K562 (cell line): ENCODE measurements around the gene SLC4A5. TPM values are rescaled to one million over a fixed set of nuclear protein-coding genes. Genes with fewer than 3 reads are reported as not detected.

ENCODE experiments used
- ATAC-seq: fragments of 200-7000 bp; cut with Tn5 transposase; 3 replicates; pipeline ENCODE4 v1.9.1; 2020; ENCODE audit warnings: moderate library complexity
- BruUV-seq: library from RNA; stranded (reverse); fragments of 400-500 nt; replicated peaks from 2 replicates; lab custom pipeline; 2021; lab: Mats Ljungman, UMichigan
- CTCF ChIA-PET: fragments of 300-600 bp; formaldehyde crosslinking; extraction: SDS; loops from one replicate; lab custom pipeline; 2021; ENCODE audit warnings: low intra/inter-chr PET ratio; lab: Yijun Ruan, JAX
- POLR2A ChIA-PET: fragments of 300-600, 350-650 bp; sonication (Branson Sonifier 250); formaldehyde crosslinking; extraction: SDS; loops from one replicate; lab custom pipeline; 2021; ENCODE audit warnings: antibody characterized with exemption, inconsistent platforms; lab: Yijun Ruan, JAX
- DNase-seq, 4 experiments: peaks; one replicate each; pipeline versions ENCODE4 v3.0.0 to v3.0.0-alpha.2; 2011 to 2018; ENCODE audit warnings: low spot score in 3 of 4, mixed read lengths in 3 of 4; ENCODE audit errors: extremely low read depth in 1 of 4
- FAIRE-seq: peaks from 2 replicates; lab custom pipeline; 2011; peaks lifted over from hg19 to GRCh38; lab: Jason Lieb, UNC
- H2AFZ ChIP-seq: 2 replicates; pipeline ENCODE4 v1.6.0; 2011; ENCODE audit warnings: low read depth, low read length, control low read depth, inconsistent platforms
- H3K27ac ChIP-seq: fragments of 200-600 bp; 3 replicates; pipeline ENCODE4 v1.8.0; 2011; ENCODE audit warnings: low read depth, mild to moderate bottlenecking, control low read depth, inconsistent platforms, low read length, moderate library complexity, mixed read lengths; ENCODE audit errors: extremely low read depth
- H3K27me3 ChIP-seq, 2 experiments: fragments of 300-600 bp in 1 of 2; 2 replicates in 1 of 2; 3 replicates in 1 of 2; pipeline versions ENCODE4 v1.6.0 to v1.8.0; 2011; ENCODE audit warnings: inconsistent platforms in 2 of 2, low read length in 2 of 2, mild to moderate bottlenecking in 1 of 2, mixed read lengths in 1 of 2, moderate library complexity in 1 of 2; ENCODE audit not compliant: control insufficient read depth in 2 of 2, insufficient read depth in 2 of 2
- H3K36me3 ChIP-seq: fragments of 300-600 bp; 3 replicates; pipeline ENCODE4 v1.8.0; 2011; ENCODE audit warnings: mild to moderate bottlenecking, low read length, inconsistent platforms; ENCODE audit not compliant: control insufficient read depth, insufficient read depth
- H3K4me1 ChIP-seq, 2 experiments: fragments of 200-600 bp in 1 of 2; replicated peaks in 1 of 2; 2 replicates in 1 of 2; 3 replicates in 1 of 2; pipeline versions ENCODE4 v1.5.1 to v1.8.0; 2011; ENCODE audit warnings: inconsistent platforms in 2 of 2, low read length in 2 of 2, mild to moderate bottlenecking in 1 of 2, mixed read lengths in 1 of 2, moderate library complexity in 1 of 2; ENCODE audit not compliant: control insufficient read depth in 2 of 2, insufficient read depth in 2 of 2
- H3K4me2 ChIP-seq: 2 replicates; pipeline ENCODE4 v1.6.1; 2011; ENCODE audit warnings: low read length, control low read depth, inconsistent platforms, mixed read lengths; ENCODE audit not compliant: insufficient read depth
- H3K4me3 ChIP-seq: fragments of 200-600 bp; sonication (generic), shearing (Covaris generic); 2 replicates; pipeline ENCODE4 v1.5.1; 2016; ENCODE audit warnings: control low read depth, inconsistent platforms
- H3K79me2 ChIP-seq: fragments of 200-600 bp; 3 replicates; pipeline ENCODE4 v1.8.0; 2011; ENCODE audit warnings: low read length, inconsistent platforms; ENCODE audit not compliant: control insufficient read depth, insufficient read depth
- H3K9ac ChIP-seq, 2 experiments: 2 replicates each; pipeline versions ENCODE4 v1.6.0 to v1.6.1; 2011; ENCODE audit warnings: low read depth in 2 of 2, low read length in 2 of 2, control low read depth in 1 of 2, inconsistent platforms in 1 of 2, mild to moderate bottlenecking in 1 of 2, mixed read lengths in 1 of 2; ENCODE audit not compliant: insufficient read depth in 1 of 2
- H3K9me1 ChIP-seq: one replicate; pipeline ENCODE4 v1.6.0; 2011; ENCODE audit warnings: inconsistent platforms, mild to moderate bottlenecking, low read length, moderate library complexity; ENCODE audit not compliant: control insufficient read depth, insufficient read depth
- H3K9me3 ChIP-seq: replicated peaks from 2 replicates; pipeline ENCODE4 v1.5.1; 2011; ENCODE audit warnings: low read depth, low read length, inconsistent platforms; ENCODE audit not compliant: control insufficient read depth, insufficient read depth
- H4K20me1 ChIP-seq: replicated peaks from 2 replicates; pipeline ENCODE4 v1.6.1; 2011; ENCODE audit warnings: low read length, inconsistent platforms, mixed read lengths; ENCODE audit not compliant: control insufficient read depth, insufficient read depth
- DIDO1 ChIP-seq: fragments of 450-650 bp; IDR thresholded peaks from 2 replicates; pipeline ENCODE4 v1.6.1; 2016; ENCODE audit warnings: low read depth, missing biosample characterization, missing genetic modification characterization
- PML ChIP-seq: IDR thresholded peaks from 2 replicates; pipeline ENCODE4 v1.6.1; 2012; ENCODE audit warnings: low read length, inconsistent platforms
- POLR3A ChIP-seq: IDR thresholded peaks from 2 replicates; pipeline ENCODE4 v1.6.1; 2011; ENCODE audit warnings: borderline replicate concordance, mild to moderate bottlenecking, moderate library complexity; ENCODE audit not compliant: insufficient read length, insufficient read depth; ENCODE audit errors: extremely low read depth
- STAT5B ChIP-seq: fragments of 250-450 bp; sonication (Bioruptor Pico); IDR thresholded peaks from 2 replicates; pipeline ENCODE4 v1.8.0; 2021; ENCODE audit warnings: mild to moderate bottlenecking, inconsistent platforms
- ZFP1 ChIP-seq: fragments of 450-650 bp; formaldehyde crosslinking; IDR thresholded peaks from 2 replicates; pipeline ENCODE4 v1.4.0; 2020; ENCODE audit warnings: mild to moderate bottlenecking, mixed read lengths
- ZNF121 ChIP-seq: sonication (generic); formaldehyde crosslinking; conservative IDR thresholded peaks from 2 replicates; pipeline ENCODE4 v1.8.0; 2022; ENCODE audit warnings: missing genetic modification reagents
- ZNF23 ChIP-seq: fragments of 250-450 bp; sonication (Bioruptor Pico); IDR thresholded peaks from 2 replicates; pipeline ENCODE4 v1.4.0; 2020; ENCODE audit warnings: mild to moderate bottlenecking
- ZSCAN29 ChIP-seq: fragments of 450-650 bp; IDR thresholded peaks from 2 replicates; pipeline ENCODE4 v1.6.1; 2017
- WGBS: fragments of 100-300 bp; shearing (Covaris generic); methylation state at CpG from one replicate; pipeline ENCODE4 v1.1.6; 2016; ENCODE audit warnings: low coverage, mixed read lengths; ENCODE audit not compliant: insufficient coverage; ENCODE audit errors: missing lambda C conversion rate; 5-methylcytosine and 5-hydroxymethylcytosine counted together
- in situ Hi-C: fragments of 300-500 bp; cut with MboI; formaldehyde crosslinking; loops from 4 replicates; pipeline ENCODE4 v1.15.0; 2018; ENCODE audit warnings: inconsistent platforms, mixed read lengths
- intact Hi-C: fragments of 100-400 bp; cut with micrococcal nuclease; formaldehyde crosslinking; loops from 2 replicates; pipeline ENCODE4 v1.14.2; 2022
- polyA plus RNA-seq, 8 experiments: library from polyadenylated mRNA; depleted of rRNA in 4 of 8; stranded (reverse) in 5 of 8; unstranded in 3 of 8; fragments of >200 nt; fragmentation: Nextera tagmentation in 2 of 8; fragmentation: Illumina TruSeq in 1 of 8; extraction: Ambion mirVana in 2 of 8; extraction: Trizol in 1 of 8; gene quantifications; 2 replicates each; pipeline versions ENCODE4 v1.2.1 to v1.2.3, GENCODE V29; 2011 to 2014; ENCODE audit warnings: inconsistent platforms in 1 of 8, missing spikeins in 1 of 8
- total RNA-seq, 7 experiments: library from RNA; depleted of rRNA in 6 of 7; stranded (reverse); fragments of >200 nt in 6 of 7; fragmentation: Illumina TruSeq in 2 of 7; extraction: Trizol in 2 of 7; gene quantifications; 2 replicates each; pipeline versions ENCODE4 v1.2.1 to v1.2.3, GENCODE V29; 2011 to 2021; ENCODE audit warnings: low replicate concordance in 1 of 7
- TF ChIP-seq, protein P1 (sequence below): fragments of 450-650 bp; formaldehyde crosslinking; IDR thresholded peaks from 2 replicates; pipeline ENCODE4 v1.4.0; 2022; ENCODE audit warnings: missing genetic modification characterization

The SLC4A5 gene
- total and polyA plus RNA-seq, 9 of the 15 experiments (the other 6 are each of a cell fraction or from before 2014, with no cell fraction given), result 0.03 to 0.77 (median 0.14) TPM; not detected in 1

DNA sequence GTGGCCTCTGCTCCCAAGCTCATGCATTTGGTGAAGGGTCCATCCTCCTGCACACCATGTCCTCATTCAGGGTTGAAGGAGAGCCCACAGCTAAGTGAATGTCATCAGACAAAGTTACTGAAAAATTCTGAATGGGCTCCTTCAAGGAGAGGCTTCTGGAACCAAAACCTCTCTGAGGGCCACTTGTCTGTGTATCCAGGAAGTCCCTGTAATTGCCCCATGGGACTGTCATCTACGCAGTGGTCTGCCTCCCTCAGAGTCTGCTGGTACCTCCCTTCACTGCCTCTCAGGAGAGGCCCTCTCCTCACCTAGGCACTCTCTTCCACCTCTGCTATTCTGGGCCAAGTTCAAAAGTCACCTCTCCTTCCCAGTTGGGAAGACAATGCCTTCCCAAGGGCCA is 68.0 kb downstream of the SLC4A5 start:
- no peak for FAIRE-seq
- WGBS, result 0% methylated on average over 1 of the region's 1 CpG
- H3K27ac ChIP-seq, result no peak overlapping the region

More for the DNA sequence above, 68.0 kb downstream of the SLC4A5 start:
- H3K79me2 ChIP-seq, result no peaks in the 10 kb centered on the region
- no peaks in the 10 kb centered on the region for H3K36me3 ChIP-seq
- POLR2A ChIA-PET, result no interaction called here
- H2AFZ ChIP-seq, result no peak overlapping the region
- DNase-seq (no peak), ATAC-seq (no peak)
- H3K4me3 ChIP-seq, result no peak overlapping the region
- TF ChIP-seq DIDO1 (tag), result no peak
- TF ChIP-seq, protein P1, sequence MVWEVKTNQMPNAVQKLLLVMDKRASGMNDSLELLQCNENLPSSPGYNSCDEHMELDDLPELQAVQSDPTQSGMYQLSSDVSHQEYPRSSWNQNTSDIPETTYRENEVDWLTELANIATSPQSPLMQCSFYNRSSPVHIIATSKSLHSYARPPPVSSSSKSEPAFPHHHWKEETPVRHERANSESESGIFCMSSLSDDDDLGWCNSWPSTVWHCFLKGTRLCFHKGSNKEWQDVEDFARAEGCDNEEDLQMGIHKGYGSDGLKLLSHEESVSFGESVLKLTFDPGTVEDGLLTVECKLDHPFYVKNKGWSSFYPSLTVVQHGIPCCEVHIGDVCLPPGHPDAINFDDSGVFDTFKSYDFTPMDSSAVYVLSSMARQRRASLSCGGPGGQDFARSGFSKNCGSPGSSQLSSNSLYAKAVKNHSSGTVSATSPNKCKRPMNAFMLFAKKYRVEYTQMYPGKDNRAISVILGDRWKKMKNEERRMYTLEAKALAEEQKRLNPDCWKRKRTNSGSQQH (CRISPR knock-in tag), result no peak
- no peak for TF ChIP-seq ZNF121 (CRISPR knock-in tag)
- TF ChIP-seq POLR3A, result no peak
- TF ChIP-seq PML, result no peak
- TF ChIP-seq ZNF23 (CRISPR knock-in tag), result no peak
- TF ChIP-seq ZSCAN29, result no peak
- TF ChIP-seq STAT5B (CRISPR knock-in tag), result no peak
- no peak for TF ChIP-seq ZFP1 (CRISPR knock-in tag)
- TF ChIP-seq, all 486 proteins: peak for 0
- no peaks in the 10 kb centered on the region for H3K9me3 ChIP-seq
- H4K20me1 ChIP-seq, result no peaks in the 10 kb centered on the region; the same call in 1 of the 2 replicates
- in situ Hi-C loops (no loop called here), intact Hi-C loops (no loop called here)
- CTCF ChIA-PET, result no interaction called here
- H3K9me1 ChIP-seq, result no peaks in the 10 kb centered on the region
- peaks cover 11 to 28% of the 10 kb centered on the region in 2 experiments; a peak in 4 of 5 replicates for H3K27me3 ChIP-seq
- no TSS peak for BruUV-seq
- no peak overlapping the region for H3K9ac ChIP-seq
- H3K4me1 ChIP-seq, result no peaks in the 10 kb centered on the region; a peak in 2 of 5 replicates
- H3K4me2 ChIP-seq, result no peak overlapping the region
